Bronchial epithelial cell (primary cell): ENCODE measurements around the gene PLRG1. TPM values are rescaled to one million over a fixed set of nuclear protein-coding genes. Genes with fewer than 3 reads are reported as not detected.

Experiments
- DNase-seq: peaks from one replicate; pipeline ENCODE4 v3.0.0-alpha.2; 2010; ENCODE audit warnings: low read depth
- FAIRE-seq: peaks from 2 replicates; lab custom pipeline; 2011; peaks lifted over from hg19 to GRCh38; lab: Jason Lieb, UNC
- H3K27me3 ChIP-seq: 2 replicates; pipeline ENCODE4 v1.5.1; 2011; ENCODE audit warnings: low read length; ENCODE audit not compliant: control insufficient read depth, insufficient read depth
- H3K36me3 ChIP-seq: 2 replicates; pipeline ENCODE4 v1.5.1; 2011; ENCODE audit warnings: low read length; ENCODE audit not compliant: control insufficient read depth, insufficient read depth
- H3K4me3 ChIP-seq: 2 replicates; pipeline ENCODE4 v1.5.1; 2011; ENCODE audit warnings: mild to moderate bottlenecking, low read depth, low read length, control low read depth
- total RNA-seq: library from RNA; depleted of rRNA; stranded (reverse); fragments of >200 nt; gene quantifications from 2 replicates; pipeline ENCODE4 v1.2.1, GENCODE V29; 2014
- TF ChIP-seq, protein P1 (sequence below): IDR thresholded peaks from 2 replicates; pipeline ENCODE4 v1.5.1; 2011; ENCODE audit warnings: mild to moderate bottlenecking, moderate library complexity, low read length, control low read depth, inconsistent platforms; ENCODE audit not compliant: insufficient read depth, severe bottlenecking

PLRG1 gene
- total RNA-seq, 1 donor from 2014 or later, result 106 TPM

DNA sequence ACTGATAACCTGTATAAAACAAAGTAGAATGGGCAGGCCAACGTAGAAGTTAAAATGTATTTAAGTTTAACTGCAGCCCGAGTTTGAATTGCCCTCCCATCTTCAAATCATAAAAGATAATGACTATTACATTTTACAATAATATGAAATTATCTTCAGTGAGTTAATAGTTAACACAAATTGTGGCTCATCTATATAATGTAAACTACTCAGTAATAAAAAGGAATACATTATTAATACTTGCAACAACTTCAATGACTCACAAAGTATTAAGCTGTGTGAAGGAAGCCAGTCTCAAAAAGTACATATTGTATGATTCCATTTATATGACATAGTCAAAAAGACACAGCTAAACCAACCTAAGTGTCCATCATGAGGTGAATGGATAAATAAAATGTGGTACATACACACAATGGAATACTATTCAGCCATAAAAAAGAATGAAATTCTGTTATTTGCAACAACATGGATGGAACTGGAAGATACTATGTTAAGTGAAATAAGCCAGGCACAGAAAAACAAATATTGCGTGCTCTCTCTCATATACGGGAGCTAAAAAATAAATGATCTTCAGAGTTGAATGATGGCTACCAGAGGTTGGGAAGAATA lies 7.8 kb downstream of the PLRG1 start:
- H3K36me3 ChIP-seq, result peaks cover 11% of the 10 kb centered on the region
- FAIRE-seq (no peak), DNase-seq (no peak)
- H3K27me3 ChIP-seq, result no peaks in the 10 kb centered on the region
- TF ChIP-seq, protein P1, sequence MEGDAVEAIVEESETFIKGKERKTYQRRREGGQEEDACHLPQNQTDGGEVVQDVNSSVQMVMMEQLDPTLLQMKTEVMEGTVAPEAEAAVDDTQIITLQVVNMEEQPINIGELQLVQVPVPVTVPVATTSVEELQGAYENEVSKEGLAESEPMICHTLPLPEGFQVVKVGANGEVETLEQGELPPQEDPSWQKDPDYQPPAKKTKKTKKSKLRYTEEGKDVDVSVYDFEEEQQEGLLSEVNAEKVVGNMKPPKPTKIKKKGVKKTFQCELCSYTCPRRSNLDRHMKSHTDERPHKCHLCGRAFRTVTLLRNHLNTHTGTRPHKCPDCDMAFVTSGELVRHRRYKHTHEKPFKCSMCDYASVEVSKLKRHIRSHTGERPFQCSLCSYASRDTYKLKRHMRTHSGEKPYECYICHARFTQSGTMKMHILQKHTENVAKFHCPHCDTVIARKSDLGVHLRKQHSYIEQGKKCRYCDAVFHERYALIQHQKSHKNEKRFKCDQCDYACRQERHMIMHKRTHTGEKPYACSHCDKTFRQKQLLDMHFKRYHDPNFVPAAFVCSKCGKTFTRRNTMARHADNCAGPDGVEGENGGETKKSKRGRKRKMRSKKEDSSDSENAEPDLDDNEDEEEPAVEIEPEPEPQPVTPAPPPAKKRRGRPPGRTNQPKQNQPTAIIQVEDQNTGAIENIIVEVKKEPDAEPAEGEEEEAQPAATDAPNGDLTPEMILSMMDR, result no peak
- no peak overlapping the region for H3K4me3 ChIP-seq

DNA sequence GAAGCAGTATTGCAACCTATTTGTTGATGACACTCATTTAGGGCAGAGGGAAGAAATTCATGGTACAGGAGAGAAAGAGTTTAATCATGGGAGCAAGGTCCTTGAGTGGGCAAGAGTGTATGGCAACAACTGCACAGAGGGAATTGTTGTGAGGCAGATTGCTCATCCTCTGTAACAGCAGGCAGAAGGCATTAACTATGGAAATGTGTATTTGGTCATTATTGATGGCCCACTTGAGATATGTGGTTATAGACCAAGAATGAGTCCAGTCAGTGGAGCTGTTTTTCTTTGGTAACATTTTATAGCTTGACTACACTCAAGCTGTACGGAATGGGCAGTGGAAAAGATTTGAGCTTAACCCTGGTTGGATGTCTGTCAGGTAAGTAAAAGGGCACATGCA lies 15.9 kb downstream of the PLRG1 start:
- H3K36me3 ChIP-seq, result peaks cover 7% of the 10 kb centered on the region
- FAIRE-seq, result no peak
- H3K4me3 ChIP-seq, result no peak overlapping the region
- no peak for DNase-seq
- TF ChIP-seq, protein P1, result no peak
- no peaks in the 10 kb centered on the region for H3K27me3 ChIP-seq

DNA sequence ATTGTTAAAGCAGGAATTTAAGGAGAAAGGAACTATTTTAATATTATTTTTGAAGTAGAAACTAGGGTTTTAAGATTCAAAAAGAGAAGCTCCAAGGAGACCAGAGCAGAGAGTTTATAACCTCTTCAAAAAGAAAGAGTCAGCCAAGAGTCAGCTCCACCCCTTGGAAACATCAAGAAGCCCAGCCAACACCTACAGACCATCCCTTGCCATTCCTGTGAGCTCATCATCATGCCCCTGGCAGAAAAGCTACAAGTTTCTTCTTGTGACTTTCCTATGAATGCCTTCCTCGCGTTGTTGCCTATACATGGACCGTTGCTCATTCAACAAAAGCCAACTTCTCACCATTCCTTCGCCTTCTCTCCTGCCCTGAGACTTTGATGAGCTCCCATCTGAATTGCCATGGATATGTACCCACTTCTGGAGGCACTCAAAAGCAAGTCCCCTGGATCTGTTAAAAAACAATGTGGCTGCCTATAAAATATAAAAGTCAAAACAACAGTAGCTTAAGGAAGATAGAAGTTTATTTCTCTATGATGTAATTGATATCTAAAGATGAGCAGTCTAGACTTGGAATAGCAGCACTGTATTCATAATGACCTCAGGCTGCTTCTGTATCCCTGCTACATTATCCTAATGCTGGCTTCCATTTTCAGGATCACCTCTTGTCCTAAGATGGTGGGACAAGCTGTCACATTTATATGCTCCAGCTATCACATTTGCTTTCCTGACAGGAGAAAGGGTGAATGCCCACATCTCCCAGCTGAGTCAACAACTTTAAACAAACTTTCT lies 20.3 kb downstream of the PLRG1 start:
- H3K4me3 ChIP-seq, result no peak overlapping the region
- no peaks in the 10 kb centered on the region for H3K27me3 ChIP-seq
- H3K36me3 ChIP-seq, result no peaks in the 10 kb centered on the region
- TF ChIP-seq, protein P1, result no peak
- DNase-seq, result peak; percentile 95
- peak; percentile 99 for FAIRE-seq

DNA sequence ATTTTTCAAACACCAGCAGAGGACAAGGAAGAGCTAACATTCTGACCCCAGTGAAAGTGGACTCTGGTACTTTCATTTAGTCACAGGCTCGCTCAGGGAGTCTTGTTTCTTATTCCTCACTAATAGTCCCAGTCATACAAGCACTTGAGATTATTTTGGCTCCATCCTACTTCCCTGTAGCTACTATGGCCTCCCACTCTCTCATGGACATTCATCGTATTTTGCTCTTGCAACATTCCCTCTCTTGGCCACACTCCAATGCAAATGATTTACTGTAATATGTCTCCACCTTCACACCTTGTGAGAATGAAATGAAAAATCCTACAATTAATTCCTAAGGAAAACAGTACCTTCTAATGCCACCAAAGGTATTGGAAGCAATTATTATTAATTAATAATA lies 21.3 kb downstream of the PLRG1 start:
- Histone ChIP-seq H3K36me3 (no peaks in the 10 kb centered on the region), H3K27me3 (no peaks in the 10 kb centered on the region), H3K4me3 (no peak overlapping the region)
- TF ChIP-seq, protein P1, result no peak
- peak; percentile 83 for DNase-seq
- FAIRE-seq, result no peak

DNA sequence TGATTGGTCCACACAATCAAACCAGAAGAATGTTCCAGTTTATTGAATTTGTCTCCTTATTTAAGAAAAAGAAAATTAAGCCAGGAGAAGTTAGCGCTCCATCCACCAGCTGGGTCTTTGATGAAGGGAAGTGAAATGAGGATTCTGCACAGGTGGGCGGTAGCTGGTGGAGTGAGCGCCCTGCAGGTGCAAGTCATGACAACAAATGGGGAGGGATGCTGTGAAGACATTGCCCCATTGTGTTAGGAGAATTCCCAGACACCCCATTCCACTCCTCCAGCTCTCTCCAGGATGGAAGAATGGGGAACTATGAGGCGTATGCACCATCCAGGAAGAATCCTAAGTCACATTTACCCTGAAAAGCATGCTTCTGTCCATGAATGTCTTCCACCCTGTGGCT lies 22.9 kb downstream of the PLRG1 start:
- TF ChIP-seq, protein P1, result no peak
- FAIRE-seq (no peak), DNase-seq (no peak)
- Histone ChIP-seq H3K4me3 (no peak overlapping the region), H3K36me3 (no peaks in the 10 kb centered on the region), H3K27me3 (no peaks in the 10 kb centered on the region)
